ENCODE measurements around the gene EFHD2. TPM values are rescaled to one million over a fixed set of nuclear protein-coding genes. Genes with fewer than 3 reads are reported as not detected.
A peak's percentile ranks its signal among the peaks of the same experiment; 100 is the strongest.

Gene EFHD2
- total RNA-seq, 2 donors from 2014 or later: 56.7 to 78.6 TPM

GRCh38 chr1:15364740-15365139, 44.9 kb upstream of the EFHD2 start:
- no peak overlapping the region for H3K4me3 ChIP-seq
- no peaks in the 10 kb centered on the region for H3K36me3 ChIP-seq (replicated peaks in 1 of 2; ENCODE audit: insufficient read depth in 1 of 2, low read depth in 2 of 2)
- ATAC-seq (no peak), DNase-seq (no peak)
- H3K9me3 ChIP-seq: no peaks in the 10 kb centered on the region
- intact Hi-C loops (cut with DNase I): no loop called here
- WGBS, 2 donors: 78 to 84% methylated on average over 5 of the region's 5 CpGs
- no peak overlapping the region for H3K27ac ChIP-seq
- H3K4me1 ChIP-seq: peaks cover 13% of the 10 kb centered on the region
- no peaks in the 10 kb centered on the region for H3K27me3 ChIP-seq
- TF ChIP-seq, protein P1, sequence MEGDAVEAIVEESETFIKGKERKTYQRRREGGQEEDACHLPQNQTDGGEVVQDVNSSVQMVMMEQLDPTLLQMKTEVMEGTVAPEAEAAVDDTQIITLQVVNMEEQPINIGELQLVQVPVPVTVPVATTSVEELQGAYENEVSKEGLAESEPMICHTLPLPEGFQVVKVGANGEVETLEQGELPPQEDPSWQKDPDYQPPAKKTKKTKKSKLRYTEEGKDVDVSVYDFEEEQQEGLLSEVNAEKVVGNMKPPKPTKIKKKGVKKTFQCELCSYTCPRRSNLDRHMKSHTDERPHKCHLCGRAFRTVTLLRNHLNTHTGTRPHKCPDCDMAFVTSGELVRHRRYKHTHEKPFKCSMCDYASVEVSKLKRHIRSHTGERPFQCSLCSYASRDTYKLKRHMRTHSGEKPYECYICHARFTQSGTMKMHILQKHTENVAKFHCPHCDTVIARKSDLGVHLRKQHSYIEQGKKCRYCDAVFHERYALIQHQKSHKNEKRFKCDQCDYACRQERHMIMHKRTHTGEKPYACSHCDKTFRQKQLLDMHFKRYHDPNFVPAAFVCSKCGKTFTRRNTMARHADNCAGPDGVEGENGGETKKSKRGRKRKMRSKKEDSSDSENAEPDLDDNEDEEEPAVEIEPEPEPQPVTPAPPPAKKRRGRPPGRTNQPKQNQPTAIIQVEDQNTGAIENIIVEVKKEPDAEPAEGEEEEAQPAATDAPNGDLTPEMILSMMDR (IDR thresholded peaks at IDR 0.05): no peak
- TF ChIP-seq POLR2A (IDR thresholded peaks at IDR 0.05): no peak

GRCh38 chr1:15368888-15369287, 40.8 kb upstream of the EFHD2 start:
- H3K4me1 ChIP-seq: peaks cover 33% of the 10 kb centered on the region
- no peak for ATAC-seq
- H3K27ac ChIP-seq: no peak overlapping the region
- no peaks in the 10 kb centered on the region for H3K9me3 ChIP-seq
- no peaks in the 10 kb centered on the region for H3K27me3 ChIP-seq
- H3K4me3 ChIP-seq: no peak overlapping the region
- 75 to 84% methylated on average over 1 of the region's 1 CpG for WGBS, 2 donors
- DNase-seq: no peak
- no peaks in the 10 kb centered on the region for H3K36me3 ChIP-seq (replicated peaks in 1 of 2; ENCODE audit: insufficient read depth in 1 of 2, low read depth in 2 of 2)
- no peak for TF ChIP-seq POLR2A (IDR thresholded peaks at IDR 0.05)
- TF ChIP-seq, protein P1 (IDR thresholded peaks at IDR 0.05): no peak
- intact Hi-C loops (cut with DNase I): no loop called here

DNA sequence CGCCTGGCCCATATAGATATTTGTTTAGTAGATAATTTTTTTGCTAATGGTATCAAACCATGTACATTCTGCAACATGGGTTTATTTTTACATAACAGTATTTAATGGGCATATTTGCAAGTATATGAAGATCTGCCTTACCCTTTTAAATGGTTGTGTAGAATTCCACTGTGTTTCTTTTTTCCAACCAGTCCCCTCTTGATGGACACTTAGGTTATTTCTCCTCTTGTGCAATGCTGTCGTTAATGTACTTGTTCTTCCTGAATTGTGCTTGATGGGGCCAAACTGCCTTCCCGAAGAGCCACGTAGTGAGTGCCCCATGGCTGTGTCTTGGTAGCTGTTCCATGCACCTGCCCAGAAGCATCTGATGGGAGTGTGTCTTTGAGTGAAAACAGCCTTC, 39.4 kb upstream of the EFHD2 start:
- no peaks in the 10 kb centered on the region for H3K9me3 ChIP-seq
- TF ChIP-seq, protein P1 (IDR thresholded peaks at IDR 0.05): no peak
- no peak for TF ChIP-seq POLR2A (IDR thresholded peaks at IDR 0.05)
- peaks cover 33% of the 10 kb centered on the region for H3K4me1 ChIP-seq
- no peak for DNase-seq
- no peaks in the 10 kb centered on the region for H3K27me3 ChIP-seq
- no peaks in the 10 kb centered on the region for H3K36me3 ChIP-seq (replicated peaks in 1 of 2; ENCODE audit: insufficient read depth in 1 of 2, low read depth in 2 of 2)
- WGBS, 2 donors: 74 to 82% methylated on average over 4 of the region's 4 CpGs
- no peak for ATAC-seq
- intact Hi-C loops (cut with DNase I): no loop called here
- peak overlapping the region in 3 of 4 donors; percentile 49 to 69 (median 56) for H3K27ac ChIP-seq
- H3K4me3 ChIP-seq: no peak overlapping the region

DNA sequence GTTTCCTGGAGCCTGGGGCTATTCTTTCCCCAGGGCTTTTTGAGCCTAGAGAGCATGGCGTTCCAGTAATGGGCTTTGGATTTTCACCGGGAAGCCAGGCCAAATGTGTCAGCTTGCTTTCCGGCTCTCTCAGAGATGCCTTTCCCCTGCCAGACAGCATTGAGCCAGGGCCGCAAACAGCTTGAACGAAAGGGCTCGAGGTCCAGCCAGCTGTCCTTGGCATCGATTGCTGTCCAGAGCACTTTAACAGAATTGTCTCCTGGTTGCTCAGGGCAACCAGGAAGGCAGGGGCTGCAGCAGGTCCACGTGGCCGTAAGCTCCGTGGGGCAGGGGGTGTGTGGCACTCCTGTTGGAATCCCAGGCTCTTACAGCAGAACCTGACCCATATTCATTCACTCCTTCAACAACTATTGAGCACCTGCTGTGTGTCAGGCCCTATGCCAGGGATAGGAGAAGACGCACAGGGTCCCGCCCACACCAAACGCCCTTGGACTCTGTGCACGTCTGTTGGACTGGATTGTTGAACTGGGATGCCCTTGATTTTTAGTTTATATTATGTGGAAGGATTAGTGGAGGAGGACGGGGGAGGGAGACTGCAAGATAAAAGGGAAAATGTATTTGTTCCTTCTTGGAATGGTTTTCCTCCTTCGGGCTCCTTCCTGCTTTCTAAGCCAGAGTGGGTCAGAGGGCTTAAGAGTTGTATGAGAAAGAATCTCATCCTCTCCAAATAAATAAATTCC, 38.7 kb upstream of the EFHD2 start:
- intact Hi-C loops (cut with DNase I): no loop called here
- Histone ChIP-seq H3K36me3 (replicated peaks in 1 of 2; ENCODE audit: insufficient read depth in 1 of 2, low read depth in 2 of 2) (no peaks in the 10 kb centered on the region), H3K27ac (peak overlapping the region in 3 of 4 donors; percentile 49 to 69 (median 56)), H3K4me1 (peaks cover 30% of the 10 kb centered on the region), H3K4me3 (no peak overlapping the region), H3K9me3 (no peaks in the 10 kb centered on the region), H3K27me3 (no peaks in the 10 kb centered on the region)
- WGBS, 2 donors: 24 to 28% methylated on average over 8 to 16 of the region's 16 CpGs
- ATAC-seq: peak; percentile 83
- peak; percentile 68 to 78 (median 74) for DNase-seq
- TF ChIP-seq, protein P1 (IDR thresholded peaks at IDR 0.05): no peak
- no peak for TF ChIP-seq POLR2A (IDR thresholded peaks at IDR 0.05)

Measured in body of pancreas (tissue), 4 donors.